Left forelimb (tissue), 1 donor: ENCODE results near the gene LRRC70.

ENCODE experiments used
- DNase-seq: peaks from one replicate; pipeline ENCODE4 v3.0.0-alpha.2; 2018; ENCODE audit warnings: low spot score

Gene LRRC70

GRCh38 chr5:62575489-62575888 is 3.1 kb upstream of the LRRC70 start:
- DNase-seq, result no peak

GRCh38 chr5:62576570-62577170 is 1.9 kb upstream of the LRRC70 start:
- no peak for DNase-seq

- no peak for DNase-seq
Observed at GRCh38 chr5:62577488-62577887, 1.1 kb upstream of the LRRC70 start.

- no peak for DNase-seq
Observed at GRCh38 chr5:62579761-62580160, 1.1 kb downstream of the LRRC70 start.

- no peak for DNase-seq
Observed at GRCh38 chr5:62581836-62582597, 3.4 kb downstream of the LRRC70 start.

GRCh38 chr5:62584391-62584790 is 5.8 kb downstream of the LRRC70 start:
- no peak for DNase-seq

- DNase-seq, result no peak
Observed at GRCh38 chr5:62585306-62585705, 6.7 kb downstream of the LRRC70 start.

- DNase-seq, result no peak
Observed at GRCh38 chr5:62585751-62586150, 7.1 kb downstream of the LRRC70 start.

GRCh38 chr5:62587737-62588136 is 9.1 kb downstream of the LRRC70 start:
- DNase-seq, result no peak

GRCh38 chr5:62588668-62589067 is 10.0 kb downstream of the LRRC70 start:
- no peak for DNase-seq

GRCh38 chr5:62589504-62589903 is 10.9 kb downstream of the LRRC70 start:
- DNase-seq, result no peak

GRCh38 chr5:62590387-62590786 is 11.8 kb downstream of the LRRC70 start:
- no peak for DNase-seq

GRCh38 chr5:62592558-62592957 is 13.9 kb downstream of the LRRC70 start:
- no peak for DNase-seq

- no peak for DNase-seq
Observed at GRCh38 chr5:62593331-62593730, 14.7 kb downstream of the LRRC70 start.

GRCh38 chr5:62594364-62594984 is 15.9 kb downstream of the LRRC70 start:
- no peak for DNase-seq

- no peak for DNase-seq
Observed at GRCh38 chr5:62596096-62596495, 17.5 kb downstream of the LRRC70 start.

GRCh38 chr5:62596691-62597090 is 18.1 kb downstream of the LRRC70 start:
- no peak for DNase-seq

GRCh38 chr5:62597314-62597713 is 18.7 kb downstream of the LRRC70 start:
- DNase-seq, result no peak

GRCh38 chr5:62600560-62601252 is 22.1 kb downstream of the LRRC70 start:
- DNase-seq, result no peak

GRCh38 chr5:62603934-62604333 is 25.3 kb downstream of the LRRC70 start:
- no peak for DNase-seq

GRCh38 chr5:62605638-62606037 is 27.0 kb downstream of the LRRC70 start:
- no peak for DNase-seq

- no peak for DNase-seq
Observed at GRCh38 chr5:62606878-62607277, 28.3 kb downstream of the LRRC70 start.

GRCh38 chr5:62607615-62608014 is 29.0 kb downstream of the LRRC70 start:
- DNase-seq, result no peak
